Aorta (tissue), 5 donors: ENCODE measurements around the gene PPRC1. TPM values are rescaled to one million over a fixed set of nuclear protein-coding genes. Genes with fewer than 3 reads are reported as not detected.

ENCODE experiments used
- ATAC-seq: fragments of 200-7000 bp; cut with Tn5 transposase; one replicate; pipeline ENCODE4 v1.9.1; 2022; ENCODE audit warnings: moderate library complexity; ENCODE audit not compliant: low FRiP score
- DNase-seq, 2 donors: peaks; one replicate each; pipeline ENCODE4 v3.0.0-alpha.2; 2020
- H3K27ac ChIP-seq, 2 donors: one replicate each; pipeline ENCODE4 v1.5.1; 2013; ENCODE audit warnings: low read length in 2 of 2, mild to moderate bottlenecking in 2 of 2, moderate library complexity in 2 of 2, control low read depth in 1 of 2, inconsistent platforms in 1 of 2, low read depth in 1 of 2
- H3K27me3 ChIP-seq, 2 donors: one replicate each; pipeline ENCODE4 v1.6.1; 2013; ENCODE audit warnings: control low read depth in 1 of 2, low read length in 1 of 2, mild to moderate bottlenecking in 1 of 2, moderate library complexity in 1 of 2; ENCODE audit not compliant: insufficient read depth in 2 of 2, control insufficient read depth in 1 of 2
- H3K36me3 ChIP-seq, 2 donors: one replicate each; pipeline ENCODE4 v1.6.1; 2013; ENCODE audit warnings: control low read depth in 1 of 2, low read length in 1 of 2, mild to moderate bottlenecking in 1 of 2; ENCODE audit not compliant: insufficient read depth in 2 of 2, control insufficient read depth in 1 of 2
- H3K4me1 ChIP-seq, 2 donors: one replicate each; pipeline ENCODE4 v1.6.1; 2013; ENCODE audit warnings: low read length in 2 of 2, control low read depth in 1 of 2, mild to moderate bottlenecking in 1 of 2, moderate library complexity in 1 of 2; ENCODE audit not compliant: insufficient read depth in 2 of 2, control insufficient read depth in 1 of 2
- H3K4me3 ChIP-seq, 2 donors: one replicate each; pipeline ENCODE4 v1.5.1; 2013; ENCODE audit warnings: low read length in 2 of 2, control low read depth in 1 of 2, mild to moderate bottlenecking in 1 of 2
- H3K9me3 ChIP-seq: one replicate; pipeline ENCODE4 v1.6.1; 2013; ENCODE audit warnings: mild to moderate bottlenecking, low read length; ENCODE audit not compliant: control insufficient read depth
- whole genome bisulfite sequencing, 2 donors: extraction: QIAGEN DNeasy Blood & Tissue Kit; methylation state at CpG; one replicate each; pipeline ENCODE4 v1.1.7; 2013; 5-methylcytosine and 5-hydroxymethylcytosine counted together
- intact Hi-C, 2 donors: fragments of 100-400 bp; cut with DNase I; formaldehyde crosslinking; loops; one replicate each; pipeline versions ENCODE4 v1.14.2 to v1.15.0; 2022
- polyA plus RNA-seq, 2 donors: library from polyadenylated mRNA; stranded (reverse); fragments of 200-250 nt; gene quantifications; one replicate each; pipeline ENCODE4 v1.2.3, GENCODE V29; 2013
- total RNA-seq, 2 donors: library from RNA; stranded (reverse); fragmentation: NEBNext Ultra II Directional; extraction: Animal tissue kit (Norgen Biotek cat#: 25700); gene quantifications; one replicate each; pipeline ENCODE4 v1.2.1, GENCODE V29; 2021
- donor health status: healthy with polysubstance abuse.
- donor health status: Bipolar disorder and iron deficiency.
- donor health status: DM: no; HTN: no; CAD: no.
- donor health status: DM: no; HTN: no; CAD: no.
- donor health status: DM: yes; HTN: yes; CAD: no.

The PPRC1 gene
- total and polyA plus RNA-seq, 4 donors = 9.8 to 35.9 (median 24.8) TPM

DNA sequence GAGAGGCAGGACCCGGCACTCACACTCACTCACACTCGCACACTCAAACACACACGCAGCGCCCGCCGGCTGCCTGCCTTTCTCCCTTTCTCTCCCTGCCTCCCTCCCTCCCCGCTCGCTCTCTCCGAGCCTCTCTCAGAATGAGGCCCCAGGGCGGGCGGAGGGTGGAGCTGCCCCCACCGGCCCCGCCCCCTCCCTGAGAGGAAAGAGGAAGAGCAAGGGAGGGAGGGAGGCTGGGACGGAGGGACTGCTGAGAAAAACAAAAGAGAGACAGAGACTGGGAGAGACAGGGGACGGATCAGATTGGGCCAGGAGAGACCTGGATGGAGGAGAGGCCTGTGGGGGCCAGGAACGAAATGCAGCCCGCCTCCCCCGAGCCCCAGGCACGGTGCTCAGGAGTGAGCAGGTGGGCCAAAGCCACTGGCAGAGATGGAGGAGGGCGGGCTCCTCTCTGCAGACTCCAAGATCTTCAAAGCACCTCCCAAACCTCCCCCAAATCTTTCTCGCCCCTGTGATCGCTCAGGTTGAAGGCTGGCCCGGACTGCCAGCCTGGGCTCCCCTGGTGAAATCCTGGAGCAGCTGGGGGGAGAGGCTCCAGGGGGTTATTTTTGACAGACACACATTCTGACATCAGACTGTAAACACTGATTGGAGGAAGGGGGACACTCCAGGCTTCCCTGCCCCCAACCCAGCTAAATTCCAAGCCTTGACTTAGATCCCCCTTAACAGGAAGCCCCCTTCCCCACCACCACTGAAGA lies 17.8 kb upstream of the PPRC1 start:
- peak; percentile 94 to 96 for DNase-seq
- WGBS, 2 donors = 1% methylated on average over 11 to 23 of the region's 23 CpGs
- ATAC-seq = peak; percentile 91
- Histone ChIP-seq H3K4me1 (no peaks in the 10 kb centered on the region), H3K27me3 (no peaks in the 10 kb centered on the region), H3K9me3 (no peaks in the 10 kb centered on the region), H3K4me3 (peak overlapping the region; percentile 50 to 63), H3K36me3 (peaks cover 5 to 8% of the 10 kb centered on the region in 2 donors), H3K27ac (peak overlapping the region in 1 of 2 donors; percentile 11)
- intact Hi-C loops = no loop called here

GRCh38 chr10:102115775-102116174 lies 17.1 kb upstream of the PPRC1 start:
- no peak overlapping the region for H3K4me3 ChIP-seq
- WGBS, 2 donors = 4 to 8% methylated on average over 3 of the region's 3 CpGs
- no peak for ATAC-seq
- no peak for DNase-seq
- no peak overlapping the region for H3K27ac ChIP-seq
- H3K27me3 ChIP-seq = no peaks in the 10 kb centered on the region
- intact Hi-C loops = no loop called here
- no peaks in the 10 kb centered on the region for H3K4me1 ChIP-seq
- H3K36me3 ChIP-seq = peaks cover 3 to 5% of the 10 kb centered on the region in 2 donors
- H3K9me3 ChIP-seq = no peaks in the 10 kb centered on the region

- H3K4me1 ChIP-seq = no peaks in the 10 kb centered on the region
- DNase-seq (no peak), ATAC-seq (no peak)
- WGBS, 2 donors = 83 to 88% methylated on average over 1 of the region's 1 CpG
- H3K36me3 ChIP-seq = no peaks in the 10 kb centered on the region
- H3K9me3 ChIP-seq = no peaks in the 10 kb centered on the region
- intact Hi-C loops = no loop called here
- H3K27me3 ChIP-seq = no peaks in the 10 kb centered on the region
- no peak overlapping the region for H3K27ac ChIP-seq
- H3K4me3 ChIP-seq = no peak overlapping the region
These were observed 16.2 kb upstream of the PPRC1 start for GRCh38 chr10:102116656-102117055.

GRCh38 chr10:102117391-102118159 lies 15.3 kb upstream of the PPRC1 start:
- Histone ChIP-seq H3K27ac (peak overlapping the region in 1 of 2 donors; percentile 9), H3K4me1 (no peaks in the 10 kb centered on the region), H3K9me3 (no peaks in the 10 kb centered on the region), H3K36me3 (no peaks in the 10 kb centered on the region), H3K4me3 (no peak overlapping the region), H3K27me3 (no peaks in the 10 kb centered on the region)
- 2 to 5% methylated on average over 9 to 12 of the region's 12 CpGs for WGBS, 2 donors
- peak; percentile 90 to 93 for DNase-seq
- ATAC-seq = peak; percentile 26
- intact Hi-C loops = no loop called here

- ATAC-seq (no peak), DNase-seq (peak in 1 of 2 donors; percentile 64)
- Histone ChIP-seq H3K9me3 (no peaks in the 10 kb centered on the region), H3K27ac (peak overlapping the region in 1 of 2 donors; percentile 72), H3K27me3 (no peaks in the 10 kb centered on the region), H3K4me1 (no peaks in the 10 kb centered on the region), H3K4me3 (peak overlapping the region; percentile 44 to 85), H3K36me3 (no peaks in the 10 kb centered on the region)
- intact Hi-C loops = no loop called here
- WGBS, 2 donors = 1 to 2% methylated on average over 5 to 6 of the region's 6 CpGs
These were observed 14.0 kb upstream of the PPRC1 start for GRCh38 chr10:102118867-102119266.

GRCh38 chr10:102119417-102120141 lies 13.3 kb upstream of the PPRC1 start:
- Histone ChIP-seq H3K4me1 (no peaks in the 10 kb centered on the region), H3K4me3 (peak overlapping the region; percentile 44 to 85), H3K9me3 (no peaks in the 10 kb centered on the region), H3K27me3 (no peaks in the 10 kb centered on the region), H3K27ac (peak overlapping the region; percentile 88 to 93), H3K36me3 (no peaks in the 10 kb centered on the region)
- 1 to 2% methylated on average over 18 to 22 of the region's 22 CpGs for WGBS, 2 donors
- intact Hi-C loops = no loop called here
- ATAC-seq = peak; percentile 31
- DNase-seq = peak; percentile 80 to 84

DNA sequence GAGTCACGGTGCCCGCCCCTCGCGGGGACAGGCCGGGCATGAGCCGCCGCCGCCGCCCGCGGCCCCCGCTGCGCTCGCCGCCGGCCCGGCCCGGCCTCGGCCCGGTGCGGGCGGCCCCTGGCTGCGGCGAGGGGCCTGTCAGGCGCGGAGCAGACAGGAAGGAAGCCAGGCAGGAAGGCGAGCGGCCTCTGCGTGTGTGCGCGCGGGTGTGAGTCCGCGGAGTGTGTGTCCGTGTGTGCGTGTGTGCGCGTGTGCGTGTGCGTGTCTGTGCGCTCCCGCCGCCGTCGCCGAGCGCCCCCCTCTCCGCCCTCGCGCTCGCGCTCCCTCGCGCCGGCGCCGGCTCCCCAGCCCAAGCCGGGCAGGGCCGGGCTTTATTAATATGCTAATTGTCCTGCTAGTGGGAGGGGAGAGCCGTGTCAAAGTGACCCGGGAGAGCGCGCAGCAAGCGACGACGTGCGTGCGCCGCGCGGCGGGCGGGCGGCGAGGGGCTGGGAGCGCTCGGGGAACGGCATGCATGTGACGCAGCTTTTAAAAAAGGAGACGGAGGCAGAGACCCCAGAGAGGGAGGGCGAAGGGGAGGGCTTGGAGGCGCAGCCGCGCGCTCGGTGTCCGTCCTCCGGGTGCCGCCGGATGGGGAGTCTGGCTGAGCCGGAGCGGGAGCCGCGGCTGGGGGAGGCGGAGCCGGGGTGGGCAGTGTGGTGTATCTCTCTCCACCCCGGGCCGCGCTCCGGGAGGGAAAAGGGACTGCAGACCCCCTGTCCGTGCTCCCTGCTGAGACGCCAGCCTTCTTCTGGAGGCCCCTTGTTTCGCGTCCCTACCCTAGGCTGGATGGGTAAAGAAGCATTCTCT lies 12.5 kb upstream of the PPRC1 start, which contains the start of gene LDB1:
Gene LDB1 (minus strand): TSS at position 227 of the 849 bp plus-strand sequence. CDS start 258 bp downstream, outside the sequence.
- intact Hi-C loops = no loop called here
- H3K27me3 ChIP-seq = no peaks in the 10 kb centered on the region
- peak within 1 kb of the TSS; percentile 93 to 95 for H3K27ac ChIP-seq
- H3K4me1 ChIP-seq = no peaks in the 10 kb centered on the region
- H3K36me3 ChIP-seq = no peaks in the 10 kb centered on the region
- 0 to 1% methylated on average over 86 to 104 of the region's 104 CpGs for WGBS, 2 donors
- no peaks in the 10 kb centered on the region for H3K9me3 ChIP-seq
- peak within 1 kb of the TSS; percentile 44 to 85 for H3K4me3 ChIP-seq
- DNase-seq = peak; percentile 88 to 92
- peak; percentile 76 for ATAC-seq
